GM12872 (cell line): Measurements from ENCODE around the gene RASGRP2.

Source experiments
- CTCF ChIP-seq: IDR thresholded peaks from 3 replicates; pipeline ENCODE4 v1.5.1; 2011; ENCODE audit warnings: low read depth, mild to moderate bottlenecking, low read length, moderate library complexity; ENCODE audit not compliant: insufficient read depth

Gene RASGRP2

GRCh38 chr11:64776875-64777274, 32.9 kb upstream of the RASGRP2 start:
- no peak for TF ChIP-seq CTCF

- TF ChIP-seq CTCF: no peak
Observed at GRCh38 chr11:64776425-64776824, 32.5 kb upstream of the RASGRP2 start.

GRCh38 chr11:64774144-64774543, 30.2 kb upstream of the RASGRP2 start:
- TF ChIP-seq CTCF: no peak

GRCh38 chr11:64772303-64773018, 28.5 kb upstream of the RASGRP2 start:
- TF ChIP-seq CTCF: no peak

GRCh38 chr11:64771861-64772260, 27.9 kb upstream of the RASGRP2 start:
- TF ChIP-seq CTCF: no peak

GRCh38 chr11:64770120-64770519, 26.2 kb upstream of the RASGRP2 start:
- no peak for TF ChIP-seq CTCF

GRCh38 chr11:64769283-64769682, 25.3 kb upstream of the RASGRP2 start:
- no peak for TF ChIP-seq CTCF
